Esophagus squamous epithelium (tissue), 5 donors: ENCODE results near the gene USE1. TPM values are rescaled to one million over a fixed set of nuclear protein-coding genes. Genes with fewer than 3 reads are reported as not detected.

Experiments used
- DNase-seq: peaks from one replicate; lab custom pipeline; 2025; lab: John Stamatoyannopoulos, UW
- H3K27ac ChIP-seq, 4 donors: fragments of 200-600 bp; sonication (generic); one replicate each; pipeline ENCODE4 v1.5.1; 2016 to 2019; ENCODE audit warnings: mild to moderate bottlenecking in 1 of 4
- H3K27me3 ChIP-seq, 4 donors: fragments of 200-600 bp; sonication (generic); 1 replicate in 3 of 4; 2 replicates in 1 of 4; pipeline versions ENCODE4 v1.5.1 to v1.6.0; 2017 to 2021; ENCODE audit warnings: antibody characterized with exemption in 1 of 4
- H3K36me3 ChIP-seq, 3 donors: fragments of 200-600 bp; sonication (generic); one replicate each; pipeline ENCODE4 v1.5.1; 2016 to 2019
- H3K4me1 ChIP-seq, 3 donors: fragments of 200-600 bp; sonication (generic); one replicate each; pipeline ENCODE4 v1.5.1; 2017 to 2019
- H3K4me3 ChIP-seq, 4 donors: fragments of 200-600 bp; sonication (generic); 1 replicate in 3 of 4; 2 replicates in 1 of 4; pipeline ENCODE4 v1.5.1; 2016 to 2019; ENCODE audit warnings: mild to moderate bottlenecking in 2 of 4, moderate library complexity in 1 of 4
- H3K9me3 ChIP-seq, 3 donors: fragments of 200-600 bp; sonication (generic); one replicate each; pipeline ENCODE4 v1.5.1; 2016 to 2019
- POLR2A ChIP-seq, 4 donors: fragments of 450-650 bp; IDR thresholded peaks; one replicate each; pipeline ENCODE4 v1.6.1; 2017; ENCODE audit warnings: antibody characterized with exemption in 4 of 4, mild to moderate bottlenecking in 4 of 4, moderate library complexity in 3 of 4
- WGBS, 2 donors: methylation state at CpG; one replicate each; pipeline ENCODE4 v1.1.5; 2018; 5-methylcytosine and 5-hydroxymethylcytosine counted together
- intact Hi-C: fragments of 100-400 bp; cut with DNase I; formaldehyde crosslinking; loops from one replicate; pipeline ENCODE4 v1.15.0; 2022
- total RNA-seq, 4 donors: library from RNA; depleted of rRNA; stranded (reverse); fragments of >200 nt; gene quantifications; one replicate each; pipeline ENCODE4 v1.1.0, GENCODE V29; 2016
- TF ChIP-seq, protein P1 (sequence below), 6 experiments: fragments of 450-650 bp in 4 of 6; fragments of 200-600 bp in 2 of 6; sonication (generic) in 2 of 6; IDR thresholded peaks; one replicate each; pipeline ENCODE4 v1.5.1; 2016 to 2019; ENCODE audit warnings: antibody characterized with exemption in 6 of 6, mild to moderate bottlenecking in 4 of 6, moderate library complexity in 4 of 6
- donor health status: DM: yes; HTN: yes; CAD: no.

The USE1 gene
- total RNA-seq, 4 donors from 2014 or later = 11.2 to 22.5 (median 17.6) TPM

DNA sequence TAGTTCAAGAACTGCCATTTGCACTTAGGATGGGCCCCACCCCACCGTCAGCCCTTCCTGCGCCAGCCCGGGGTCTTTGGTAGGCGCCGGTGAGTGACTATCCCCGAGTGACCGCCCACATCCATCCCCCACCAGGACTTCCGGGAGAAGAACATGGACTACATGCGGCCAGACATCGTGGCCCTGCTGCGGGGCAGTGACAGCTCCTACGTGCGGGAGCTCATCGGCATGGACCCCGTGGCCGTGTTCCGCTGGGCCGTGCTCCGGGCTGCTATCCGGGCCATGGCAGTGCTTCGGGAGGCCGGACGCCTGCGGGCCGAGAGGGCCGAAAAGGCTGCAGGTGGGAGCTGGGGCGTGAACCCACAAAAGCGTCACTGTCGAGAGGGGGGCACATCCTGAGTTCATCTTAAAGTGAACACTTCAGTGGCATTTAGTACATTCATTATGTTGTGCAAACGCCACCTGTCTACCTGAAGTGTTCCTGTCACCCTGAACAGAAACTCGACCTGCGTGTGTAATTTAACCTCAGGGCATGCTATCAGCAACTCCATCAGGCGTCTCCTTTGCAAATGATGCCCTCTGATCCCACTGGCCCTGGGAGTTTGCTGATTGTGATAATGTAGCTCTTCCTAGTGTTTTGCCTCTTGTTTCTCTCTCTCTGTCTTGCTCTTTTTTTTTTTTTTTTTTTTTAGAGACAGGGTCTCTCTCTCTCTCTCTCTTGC is 42.4 kb upstream of the USE1 start:
- Histone ChIP-seq H3K27ac (no peak overlapping the region), H3K36me3 (peaks cover 28 to 100% (median 59%) of the 10 kb centered on the region in 3 donors), H3K4me1 (no peaks in the 10 kb centered on the region), H3K4me3 (no peak overlapping the region), H3K9me3 (no peaks in the 10 kb centered on the region), H3K27me3 (no peaks in the 10 kb centered on the region)
- intact Hi-C loops = no loop called here
- WGBS, 2 donors = 77 to 90% methylated on average over 14 to 17 of the region's 33 CpGs
- no peak for DNase-seq
- TF ChIP-seq, protein P1, sequence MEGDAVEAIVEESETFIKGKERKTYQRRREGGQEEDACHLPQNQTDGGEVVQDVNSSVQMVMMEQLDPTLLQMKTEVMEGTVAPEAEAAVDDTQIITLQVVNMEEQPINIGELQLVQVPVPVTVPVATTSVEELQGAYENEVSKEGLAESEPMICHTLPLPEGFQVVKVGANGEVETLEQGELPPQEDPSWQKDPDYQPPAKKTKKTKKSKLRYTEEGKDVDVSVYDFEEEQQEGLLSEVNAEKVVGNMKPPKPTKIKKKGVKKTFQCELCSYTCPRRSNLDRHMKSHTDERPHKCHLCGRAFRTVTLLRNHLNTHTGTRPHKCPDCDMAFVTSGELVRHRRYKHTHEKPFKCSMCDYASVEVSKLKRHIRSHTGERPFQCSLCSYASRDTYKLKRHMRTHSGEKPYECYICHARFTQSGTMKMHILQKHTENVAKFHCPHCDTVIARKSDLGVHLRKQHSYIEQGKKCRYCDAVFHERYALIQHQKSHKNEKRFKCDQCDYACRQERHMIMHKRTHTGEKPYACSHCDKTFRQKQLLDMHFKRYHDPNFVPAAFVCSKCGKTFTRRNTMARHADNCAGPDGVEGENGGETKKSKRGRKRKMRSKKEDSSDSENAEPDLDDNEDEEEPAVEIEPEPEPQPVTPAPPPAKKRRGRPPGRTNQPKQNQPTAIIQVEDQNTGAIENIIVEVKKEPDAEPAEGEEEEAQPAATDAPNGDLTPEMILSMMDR (IDR thresholded peaks at IDR 0.05) = no peak
- no peak for TF ChIP-seq POLR2A (IDR thresholded peaks at IDR 0.05)

- Histone ChIP-seq H3K9me3 (no peaks in the 10 kb centered on the region), H3K4me1 (peaks cover 0 to 4% (median 0%) of the 10 kb centered on the region in 3 donors), H3K4me3 (no peak overlapping the region), H3K27me3 (no peaks in the 10 kb centered on the region), H3K36me3 (peaks cover 0 to 98% (median 31%) of the 10 kb centered on the region in 3 donors), H3K27ac (no peak overlapping the region)
- TF ChIP-seq, protein P1 (IDR thresholded peaks at IDR 0.05) = no peak
- TF ChIP-seq POLR2A (IDR thresholded peaks at IDR 0.05) = no peak
- intact Hi-C loops = no loop called here
- WGBS, 2 donors = 90 to 98% methylated on average over 4 to 8 of the region's 10 CpGs
- DNase-seq = no peak
Measured at GRCh38 chr19:17178291-17178690, 36.9 kb upstream of the USE1 start.

GRCh38 chr19:17180997-17181702 is 34.0 kb upstream of the USE1 start:
- Histone ChIP-seq H3K9me3 (no peaks in the 10 kb centered on the region), H3K4me1 (peaks cover 0 to 4% (median 0%) of the 10 kb centered on the region in 3 donors), H3K36me3 (peaks cover 0 to 98% (median 10%) of the 10 kb centered on the region in 3 donors), H3K4me3 (no peak overlapping the region), H3K27ac (no peak overlapping the region), H3K27me3 (no peaks in the 10 kb centered on the region)
- WGBS, 2 donors = 83 to 86% methylated on average over 14 to 21 of the region's 22 CpGs
- DNase-seq = no peak
- intact Hi-C loops = no loop called here
- TF ChIP-seq POLR2A (IDR thresholded peaks at IDR 0.05) = no peak
- TF ChIP-seq, protein P1 (IDR thresholded peaks at IDR 0.05) = no peak

DNA sequence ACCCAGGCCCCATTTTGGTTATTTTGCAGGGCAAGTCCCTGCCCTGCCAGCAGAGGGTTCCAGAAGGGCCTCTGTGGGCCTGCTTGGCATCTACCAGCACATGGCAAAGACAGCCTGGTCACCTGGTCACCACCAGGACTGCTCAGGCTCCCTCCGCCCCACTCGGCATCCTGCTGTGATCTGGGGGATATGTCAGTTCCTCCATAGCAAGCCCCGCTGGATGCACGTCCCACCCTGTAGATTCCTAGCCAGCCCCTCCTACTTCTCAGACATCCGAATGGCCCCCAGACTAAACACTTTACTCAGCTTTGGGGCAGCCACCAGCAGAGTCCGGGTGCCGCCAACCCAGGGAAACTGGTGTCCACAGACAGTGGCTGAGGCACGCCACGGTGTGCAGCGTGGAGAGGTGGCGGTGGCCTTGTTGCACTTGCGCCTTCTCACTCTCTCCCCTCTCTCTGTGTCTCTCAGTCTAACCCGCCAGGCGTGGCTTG is 31.8 kb upstream of the USE1 start:
- H3K4me1 ChIP-seq = peaks cover 0 to 4% (median 0%) of the 10 kb centered on the region in 3 donors
- WGBS, 2 donors = 65 to 88% methylated on average over 13 to 14 of the region's 14 CpGs
- H3K36me3 ChIP-seq = peaks cover 0 to 98% (median 15%) of the 10 kb centered on the region in 3 donors
- DNase-seq = no peak
- no peaks in the 10 kb centered on the region for H3K9me3 ChIP-seq
- TF ChIP-seq, protein P1 (IDR thresholded peaks at IDR 0.05) = no peak
- TF ChIP-seq POLR2A (IDR thresholded peaks at IDR 0.05) = no peak
- intact Hi-C loops = no loop called here
- H3K27ac ChIP-seq = peak overlapping the region in 2 of 4 donors; percentile 14 to 39
- H3K27me3 ChIP-seq = no peaks in the 10 kb centered on the region
- no peak overlapping the region for H3K4me3 ChIP-seq
